NB4 (cell line): ENCODE data around the gene HOTAIR.

Experiments used
- CTCF ChIP-seq: IDR thresholded peaks from one replicate; pipeline ENCODE4 v1.5.1; 2012; ENCODE audit warnings: low read depth, low read length
- MAX ChIP-seq: IDR thresholded peaks from 2 replicates; pipeline ENCODE4 v1.6.1; 2011; ENCODE audit warnings: low read depth, low read length
- POLR2A ChIP-seq: IDR thresholded peaks from 2 replicates; pipeline ENCODE4 v1.6.1; 2011; ENCODE audit warnings: mild to moderate bottlenecking; ENCODE audit not compliant: insufficient read length; ENCODE audit errors: extremely low read depth

GRCh38 chr12:53937099-53937498 is 37.7 kb downstream of the HOTAIR start:
- no peak for TF ChIP-seq CTCF
- TF ChIP-seq POLR2A: no peak
- no peak for TF ChIP-seq MAX
